ENCODE measurements around the gene THEMIS2. TPM values are rescaled to one million over a fixed set of nuclear protein-coding genes. Genes with fewer than 3 reads are reported as not detected.

THEMIS2 gene
- total RNA-seq, 1 experiment from 2014 or later, result 2.0 TPM

- ChIA-PET POLR2A (ENCODE audit: low non-redundant PET) (no interaction called here), CTCF (no interaction called here)
- H3K27ac ChIP-seq (ENCODE audit: low read depth, low read length, poor library complexity, severe bottlenecking), result no peak overlapping the region
Observed at GRCh38 chr1:27864264-27864895, 8.0 kb upstream of the THEMIS2 start.

GRCh38 chr1:27865821-27866220, 6.5 kb upstream of the THEMIS2 start:
- CTCF ChIA-PET, result interaction anchor here (0.6 kb wide), 1 partner anchor 247 kb away, joined by 8 read pairs; no protein-coding TSS in a partner anchor
- no TSS peak for BruUV-seq (replicated peaks)
- TF ChIP-seq CTCF (conservative IDR thresholded peaks at IDR 0.05; ENCODE audit: low read depth, low read length) (no peak), EZH2 (IDR thresholded peaks at IDR 0.05; ENCODE audit: borderline replicate concordance, low read depth, low read length, poor library complexity, severe bottlenecking) (no peak)
- Histone ChIP-seq H3K27me3 (replicated peaks; ENCODE audit: insufficient read depth, low read depth, low read length, poor library complexity) (no peaks in the 10 kb centered on the region), H3K4me1 (ENCODE audit: insufficient read depth, low read length, poor library complexity, severe bottlenecking) (no peaks in the 10 kb centered on the region), H3K9me3 (ENCODE audit: low read depth, low read length, poor library complexity, severe bottlenecking) (no peaks in the 10 kb centered on the region), H3K36me3 (ENCODE audit: insufficient read depth, low read length, poor library complexity, severe bottlenecking) (no peaks in the 10 kb centered on the region), H3K27ac (ENCODE audit: low read depth, low read length, poor library complexity, severe bottlenecking) (no peak overlapping the region), H3K4me3 (ENCODE audit: low read depth, low read length, poor library complexity, severe bottlenecking) (no peak overlapping the region)
- DNase-seq (ENCODE audit: low spot score), result no peak
- POLR2A ChIA-PET (ENCODE audit: low non-redundant PET), result no interaction called here
- intact Hi-C loops (cut with micrococcal nuclease; ENCODE audit: unreplicated experiment), result no loop called here

More at GRCh38 chr1:27864264-27864895, 8.0 kb upstream of the THEMIS2 start:
- H3K4me1 ChIP-seq (ENCODE audit: insufficient read depth, low read length, poor library complexity, severe bottlenecking), result no peaks in the 10 kb centered on the region
- BruUV-seq (replicated peaks), result no TSS peak
- intact Hi-C loops (cut with micrococcal nuclease; ENCODE audit: unreplicated experiment), result no loop called here
- TF ChIP-seq EZH2 (IDR thresholded peaks at IDR 0.05; ENCODE audit: borderline replicate concordance, low read depth, low read length, poor library complexity, severe bottlenecking) (no peak), CTCF (conservative IDR thresholded peaks at IDR 0.05; ENCODE audit: low read depth, low read length) (no peak)
- no peak for DNase-seq (ENCODE audit: low spot score)
- no peaks in the 10 kb centered on the region for H3K27me3 ChIP-seq (replicated peaks; ENCODE audit: insufficient read depth, low read depth, low read length, poor library complexity)
- no peaks in the 10 kb centered on the region for H3K9me3 ChIP-seq (ENCODE audit: low read depth, low read length, poor library complexity, severe bottlenecking)
- no peaks in the 10 kb centered on the region for H3K36me3 ChIP-seq (ENCODE audit: insufficient read depth, low read length, poor library complexity, severe bottlenecking)
- no peak overlapping the region for H3K4me3 ChIP-seq (ENCODE audit: low read depth, low read length, poor library complexity, severe bottlenecking)

GRCh38 chr1:27868556-27868931, 3.8 kb upstream of the THEMIS2 start:
- Histone ChIP-seq H3K4me3 (ENCODE audit: low read depth, low read length, poor library complexity, severe bottlenecking) (no peak overlapping the region), H3K27me3 (replicated peaks; ENCODE audit: insufficient read depth, low read depth, low read length, poor library complexity) (no peaks in the 10 kb centered on the region), H3K36me3 (ENCODE audit: insufficient read depth, low read length, poor library complexity, severe bottlenecking) (no peaks in the 10 kb centered on the region), H3K4me1 (ENCODE audit: insufficient read depth, low read length, poor library complexity, severe bottlenecking) (no peaks in the 10 kb centered on the region), H3K9me3 (ENCODE audit: low read depth, low read length, poor library complexity, severe bottlenecking) (no peaks in the 10 kb centered on the region), H3K27ac (ENCODE audit: low read depth, low read length, poor library complexity, severe bottlenecking) (no peak overlapping the region)
- CTCF ChIA-PET, result no interaction called here
- intact Hi-C loops (cut with micrococcal nuclease; ENCODE audit: unreplicated experiment), result no loop called here
- DNase-seq (ENCODE audit: low spot score), result no peak
- POLR2A ChIA-PET (ENCODE audit: low non-redundant PET), result no interaction called here
- no peak for TF ChIP-seq CTCF (conservative IDR thresholded peaks at IDR 0.05; ENCODE audit: low read depth, low read length)
- no peak for TF ChIP-seq EZH2 (IDR thresholded peaks at IDR 0.05; ENCODE audit: borderline replicate concordance, low read depth, low read length, poor library complexity, severe bottlenecking)
- BruUV-seq (replicated peaks), result no TSS peak
